ENCODE data around the gene NEO1.

The NEO1 gene

DNA sequence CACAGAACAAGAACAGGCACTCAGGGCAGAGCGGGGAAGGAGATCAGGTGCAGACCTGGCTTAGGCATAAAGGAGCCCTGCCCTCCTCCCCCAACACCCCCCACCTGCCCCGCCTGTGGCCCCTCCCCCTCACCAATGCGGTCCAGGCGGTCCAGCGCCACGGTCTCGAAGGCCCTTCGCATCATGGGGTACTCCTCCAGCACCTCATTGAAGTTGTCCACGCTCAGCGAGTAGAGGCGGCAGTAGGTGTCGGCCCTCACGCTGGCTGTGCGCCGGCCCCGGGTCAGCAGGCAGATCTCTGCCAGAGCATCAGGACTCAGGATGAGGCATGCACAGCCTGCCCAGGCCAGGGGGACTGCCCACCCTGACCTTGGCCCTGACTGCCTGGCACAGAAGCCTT, 271.7 kb downstream of the NEO1 start:
- no peaks in the 10 kb centered on the region; the same call in 1 of the 2 replicates for H3K27me3 ChIP-seq (ENCODE audit: insufficient read depth, low read depth)

DNA sequence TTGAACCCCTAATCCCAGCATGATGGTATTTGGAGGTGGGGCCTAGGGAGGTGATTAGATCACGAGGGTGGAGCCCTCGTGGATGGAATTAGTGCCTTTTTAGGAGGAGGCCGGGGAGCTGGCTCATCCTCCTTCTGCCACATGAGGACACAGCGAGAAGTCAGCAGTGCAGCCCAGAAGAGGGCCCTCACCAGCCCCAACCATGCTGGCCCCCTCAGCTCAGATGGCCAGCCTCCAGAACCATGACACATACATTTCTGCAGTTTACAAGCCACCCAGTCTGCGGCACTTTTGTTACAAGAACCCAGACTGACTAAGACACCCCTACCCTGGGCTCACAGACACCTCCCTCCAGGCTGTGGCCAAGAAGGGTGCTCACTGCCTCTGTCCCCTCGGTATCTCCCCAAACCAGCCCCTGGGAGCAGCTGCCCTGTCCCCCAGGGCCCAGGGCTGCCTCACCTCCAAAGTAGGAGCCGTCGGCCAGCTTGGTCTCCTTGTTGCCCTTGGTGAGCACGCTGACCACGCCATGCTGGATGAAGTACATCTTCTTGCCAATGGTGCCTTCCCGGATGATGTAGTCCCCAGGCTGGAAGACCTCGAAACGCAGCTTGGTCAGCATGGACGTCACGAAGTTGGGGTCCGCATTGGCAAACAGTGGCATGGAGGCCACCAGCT, 272.4 kb downstream of the NEO1 start:
- no peak overlapping the region for H3K27ac ChIP-seq
- no peak overlapping the region for H2AFZ ChIP-seq (ENCODE audit: low read depth)
- no peaks in the 10 kb centered on the region for H3K36me3 ChIP-seq (ENCODE audit: insufficient read depth)
- no peak overlapping the region for H3K9ac ChIP-seq
- H3K27me3 ChIP-seq (ENCODE audit: insufficient read depth, low read depth), result no peaks in the 10 kb centered on the region; the same call in 1 of the 2 replicates
- no peaks in the 10 kb centered on the region for H3K79me2 ChIP-seq (ENCODE audit: insufficient read depth, low read depth)
- TF ChIP-seq, protein P1, sequence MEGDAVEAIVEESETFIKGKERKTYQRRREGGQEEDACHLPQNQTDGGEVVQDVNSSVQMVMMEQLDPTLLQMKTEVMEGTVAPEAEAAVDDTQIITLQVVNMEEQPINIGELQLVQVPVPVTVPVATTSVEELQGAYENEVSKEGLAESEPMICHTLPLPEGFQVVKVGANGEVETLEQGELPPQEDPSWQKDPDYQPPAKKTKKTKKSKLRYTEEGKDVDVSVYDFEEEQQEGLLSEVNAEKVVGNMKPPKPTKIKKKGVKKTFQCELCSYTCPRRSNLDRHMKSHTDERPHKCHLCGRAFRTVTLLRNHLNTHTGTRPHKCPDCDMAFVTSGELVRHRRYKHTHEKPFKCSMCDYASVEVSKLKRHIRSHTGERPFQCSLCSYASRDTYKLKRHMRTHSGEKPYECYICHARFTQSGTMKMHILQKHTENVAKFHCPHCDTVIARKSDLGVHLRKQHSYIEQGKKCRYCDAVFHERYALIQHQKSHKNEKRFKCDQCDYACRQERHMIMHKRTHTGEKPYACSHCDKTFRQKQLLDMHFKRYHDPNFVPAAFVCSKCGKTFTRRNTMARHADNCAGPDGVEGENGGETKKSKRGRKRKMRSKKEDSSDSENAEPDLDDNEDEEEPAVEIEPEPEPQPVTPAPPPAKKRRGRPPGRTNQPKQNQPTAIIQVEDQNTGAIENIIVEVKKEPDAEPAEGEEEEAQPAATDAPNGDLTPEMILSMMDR (conservative IDR thresholded peaks at IDR 0.05; ENCODE audit: low read depth, low read length), result no peak
- H3K4me1 ChIP-seq (ENCODE audit: low read depth, poor library complexity, severe bottlenecking), result no peaks in the 10 kb centered on the region
- H3K4me3 ChIP-seq (IDR thresholded peaks at IDR 0.05; ENCODE audit: insufficient read depth, low read depth, low read length), result no peak overlapping the region
- H3K4me2 ChIP-seq, result no peak overlapping the region
- H4K20me1 ChIP-seq (ENCODE audit: insufficient read depth), result no peaks in the 10 kb centered on the region

More for the DNA sequence above, 271.7 kb downstream of the NEO1 start:
- no peaks in the 10 kb centered on the region for H3K36me3 ChIP-seq (ENCODE audit: insufficient read depth)
- TF ChIP-seq, protein P1 (conservative IDR thresholded peaks at IDR 0.05; ENCODE audit: low read depth, low read length), result no peak
- H3K27ac ChIP-seq, result no peak overlapping the region
- no peak overlapping the region for H2AFZ ChIP-seq (ENCODE audit: low read depth)
- no peak overlapping the region for H3K4me2 ChIP-seq
- no peaks in the 10 kb centered on the region for H3K4me1 ChIP-seq (ENCODE audit: low read depth, poor library complexity, severe bottlenecking)
- H3K4me3 ChIP-seq (IDR thresholded peaks at IDR 0.05; ENCODE audit: insufficient read depth, low read depth, low read length), result no peak overlapping the region
- H3K9ac ChIP-seq, result no peak overlapping the region
- no peaks in the 10 kb centered on the region for H3K79me2 ChIP-seq (ENCODE audit: insufficient read depth, low read depth)
- H4K20me1 ChIP-seq (ENCODE audit: insufficient read depth), result no peaks in the 10 kb centered on the region

DNA sequence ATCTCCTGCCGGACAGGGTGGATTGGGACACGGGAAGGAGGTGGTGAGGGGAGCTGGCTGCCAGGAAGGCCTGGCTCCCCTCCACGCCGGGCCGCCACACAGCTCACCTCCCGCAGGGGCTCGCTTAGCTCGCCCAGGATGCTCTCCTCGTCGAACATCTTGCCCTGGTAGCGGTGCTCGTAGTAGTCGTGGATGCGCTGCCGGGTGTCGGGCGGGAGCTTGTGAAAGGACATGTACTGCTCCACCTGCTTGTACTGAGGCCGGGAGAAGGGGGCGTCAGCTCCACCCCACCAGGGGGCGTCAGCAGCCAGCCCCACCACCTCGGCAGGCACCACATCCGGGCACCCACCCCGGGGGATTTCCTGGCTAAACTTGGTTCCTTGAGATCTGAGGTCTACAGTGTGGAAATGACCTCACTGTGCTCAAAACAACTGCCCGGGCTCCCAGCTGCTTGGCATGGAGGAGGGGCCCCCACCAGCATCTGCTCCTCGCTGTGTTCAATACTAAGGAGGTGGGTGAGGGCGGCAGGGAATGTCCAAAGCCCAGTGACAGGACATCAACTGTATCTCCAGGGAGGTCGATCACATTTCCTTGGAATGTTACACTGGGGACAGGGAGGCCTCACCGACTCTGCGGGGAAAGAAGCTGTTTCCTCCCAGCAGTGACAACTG, 273.1 kb downstream of the NEO1 start:
- no peaks in the 10 kb centered on the region; the same call in 1 of the 2 replicates for H3K27me3 ChIP-seq (ENCODE audit: insufficient read depth, low read depth)
- no peak overlapping the region for H3K27ac ChIP-seq
- H2AFZ ChIP-seq (ENCODE audit: low read depth), result no peak overlapping the region
- no peaks in the 10 kb centered on the region for H3K4me1 ChIP-seq (ENCODE audit: low read depth, poor library complexity, severe bottlenecking)
- H3K4me2 ChIP-seq, result no peak overlapping the region
- no peak overlapping the region for H3K4me3 ChIP-seq (IDR thresholded peaks at IDR 0.05; ENCODE audit: insufficient read depth, low read depth, low read length)
- no peaks in the 10 kb centered on the region for H3K79me2 ChIP-seq (ENCODE audit: insufficient read depth, low read depth)
- no peaks in the 10 kb centered on the region for H3K36me3 ChIP-seq (ENCODE audit: insufficient read depth)
- no peak overlapping the region for H3K9ac ChIP-seq
- no peaks in the 10 kb centered on the region for H4K20me1 ChIP-seq (ENCODE audit: insufficient read depth)
- TF ChIP-seq, protein P1 (conservative IDR thresholded peaks at IDR 0.05; ENCODE audit: low read depth, low read length), result no peak

DNA sequence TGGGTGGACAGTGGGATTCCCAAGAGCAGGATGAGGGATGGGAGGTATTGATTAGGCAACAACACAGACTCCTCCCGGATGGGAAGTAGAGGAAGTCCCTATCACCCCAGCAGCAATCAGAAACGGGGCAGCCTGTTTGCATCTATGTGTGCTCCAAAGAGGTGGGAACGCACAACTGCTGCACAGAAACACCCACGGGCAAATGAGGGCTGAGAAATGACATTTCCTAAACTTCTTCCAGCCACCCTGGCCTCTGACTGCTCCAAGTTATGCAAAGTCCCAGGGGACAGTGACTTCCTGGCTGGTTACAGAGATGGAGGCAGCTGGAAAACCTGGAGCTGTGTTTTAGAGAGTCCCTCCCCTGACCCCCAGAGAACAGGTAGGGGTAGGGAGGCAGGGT, 273.9 kb downstream of the NEO1 start:
- H3K27me3 ChIP-seq (ENCODE audit: insufficient read depth, low read depth), result peaks cover 4% of the 10 kb centered on the region; the same call in 1 of the 2 replicates
- H3K4me3 ChIP-seq (IDR thresholded peaks at IDR 0.05; ENCODE audit: insufficient read depth, low read depth, low read length), result no peak overlapping the region
- H3K9ac ChIP-seq, result no peak overlapping the region
- TF ChIP-seq, protein P1 (conservative IDR thresholded peaks at IDR 0.05; ENCODE audit: low read depth, low read length), result no peak
- H3K79me2 ChIP-seq (ENCODE audit: insufficient read depth, low read depth), result no peaks in the 10 kb centered on the region
- no peaks in the 10 kb centered on the region for H3K36me3 ChIP-seq (ENCODE audit: insufficient read depth)
- H3K4me1 ChIP-seq (ENCODE audit: low read depth, poor library complexity, severe bottlenecking), result no peaks in the 10 kb centered on the region
- H3K4me2 ChIP-seq, result no peak overlapping the region
- no peak overlapping the region for H2AFZ ChIP-seq (ENCODE audit: low read depth)
- no peak overlapping the region for H3K27ac ChIP-seq
- no peaks in the 10 kb centered on the region for H4K20me1 ChIP-seq (ENCODE audit: insufficient read depth)
